ENCODE measurements around the gene CCL14. TPM values are rescaled to one million over a fixed set of nuclear protein-coding genes. Genes with fewer than 3 reads are reported as not detected.

Gene CCL14
- total RNA-seq, 1 experiment from 2014 or later, result not detected

GRCh38 chr17:35981246-35981645 lies 5.3 kb downstream of the CCL14 start, which contains the start of gene CCL16:
CCL16 (minus strand) TSS chr17:35981497; CDS start chr17:35981420, 77 bp downstream.
- POLR2A ChIA-PET, result no interaction called here
- Mint-ChIP-seq H3K9me3 (no peaks in the 10 kb centered on the region), H3K36me3 (no peaks in the 10 kb centered on the region), H3K4me1 (no peaks in the 10 kb centered on the region), H3K4me3 (no peak within 1 kb of the TSS), H3K27me3 (ENCODE audit: low read depth) (no peaks in the 10 kb centered on the region; the same call in 1 of the 2 replicates), H3K27ac (no peak within 1 kb of the TSS)
- CTCF ChIA-PET, result interaction anchor here (0.6 to 8.5 kb wide), 11 partner anchors 12 to 504 kb away, joined by 3 to 159 read pairs (median 4); no protein-coding TSS in a partner anchor
- TF ChIP-seq ESRRA (CRISPR knock-in tag; IDR thresholded peaks at IDR 0.05; ENCODE audit: borderline replicate concordance) (no peak), NR3C1 (CRISPR knock-in tag; conservative IDR thresholded peaks at IDR 0.05; ENCODE audit: low read depth) (no peak), ZNF138 (CRISPR knock-in tag; conservative IDR thresholded peaks at IDR 0.05) (no peak), FOXJ3 (CRISPR knock-in tag; IDR thresholded peaks at IDR 0.05; ENCODE audit: borderline replicate concordance) (no peak), ZBTB21 (CRISPR knock-in tag; IDR thresholded peaks at IDR 0.05; ENCODE audit: borderline replicate concordance) (no peak), ETV6 (CRISPR knock-in tag; IDR thresholded peaks at IDR 0.05) (no peak), ZNF219 (CRISPR knock-in tag; IDR thresholded peaks at IDR 0.05; ENCODE audit: borderline replicate concordance) (no peak)
- TF ChIP-seq, protein P1, sequence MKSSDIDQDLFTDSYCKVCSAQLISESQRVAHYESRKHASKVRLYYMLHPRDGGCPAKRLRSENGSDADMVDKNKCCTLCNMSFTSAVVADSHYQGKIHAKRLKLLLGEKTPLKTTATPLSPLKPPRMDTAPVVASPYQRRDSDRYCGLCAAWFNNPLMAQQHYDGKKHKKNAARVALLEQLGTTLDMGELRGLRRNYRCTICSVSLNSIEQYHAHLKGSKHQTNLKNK (CRISPR knock-in tag; IDR thresholded peaks at IDR 0.05), result no peak
- TF ChIP-seq, protein P2, sequence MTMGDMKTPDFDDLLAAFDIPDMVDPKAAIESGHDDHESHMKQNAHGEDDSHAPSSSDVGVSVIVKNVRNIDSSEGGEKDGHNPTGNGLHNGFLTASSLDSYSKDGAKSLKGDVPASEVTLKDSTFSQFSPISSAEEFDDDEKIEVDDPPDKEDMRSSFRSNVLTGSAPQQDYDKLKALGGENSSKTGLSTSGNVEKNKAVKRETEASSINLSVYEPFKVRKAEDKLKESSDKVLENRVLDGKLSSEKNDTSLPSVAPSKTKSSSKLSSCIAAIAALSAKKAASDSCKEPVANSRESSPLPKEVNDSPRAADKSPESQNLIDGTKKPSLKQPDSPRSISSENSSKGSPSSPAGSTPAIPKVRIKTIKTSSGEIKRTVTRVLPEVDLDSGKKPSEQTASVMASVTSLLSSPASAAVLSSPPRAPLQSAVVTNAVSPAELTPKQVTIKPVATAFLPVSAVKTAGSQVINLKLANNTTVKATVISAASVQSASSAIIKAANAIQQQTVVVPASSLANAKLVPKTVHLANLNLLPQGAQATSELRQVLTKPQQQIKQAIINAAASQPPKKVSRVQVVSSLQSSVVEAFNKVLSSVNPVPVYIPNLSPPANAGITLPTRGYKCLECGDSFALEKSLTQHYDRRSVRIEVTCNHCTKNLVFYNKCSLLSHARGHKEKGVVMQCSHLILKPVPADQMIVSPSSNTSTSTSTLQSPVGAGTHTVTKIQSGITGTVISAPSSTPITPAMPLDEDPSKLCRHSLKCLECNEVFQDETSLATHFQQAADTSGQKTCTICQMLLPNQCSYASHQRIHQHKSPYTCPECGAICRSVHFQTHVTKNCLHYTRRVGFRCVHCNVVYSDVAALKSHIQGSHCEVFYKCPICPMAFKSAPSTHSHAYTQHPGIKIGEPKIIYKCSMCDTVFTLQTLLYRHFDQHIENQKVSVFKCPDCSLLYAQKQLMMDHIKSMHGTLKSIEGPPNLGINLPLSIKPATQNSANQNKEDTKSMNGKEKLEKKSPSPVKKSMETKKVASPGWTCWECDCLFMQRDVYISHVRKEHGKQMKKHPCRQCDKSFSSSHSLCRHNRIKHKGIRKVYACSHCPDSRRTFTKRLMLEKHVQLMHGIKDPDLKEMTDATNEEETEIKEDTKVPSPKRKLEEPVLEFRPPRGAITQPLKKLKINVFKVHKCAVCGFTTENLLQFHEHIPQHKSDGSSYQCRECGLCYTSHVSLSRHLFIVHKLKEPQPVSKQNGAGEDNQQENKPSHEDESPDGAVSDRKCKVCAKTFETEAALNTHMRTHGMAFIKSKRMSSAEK (CRISPR knock-in tag; IDR thresholded peaks at IDR 0.05; ENCODE audit: borderline replicate concordance), result no peak
- DNase-seq (ENCODE audit: low spot score) (no peak), ATAC-seq (no peak)

GRCh38 chr17:35978346-35978745 lies 8.2 kb downstream of the CCL14 start:
- ChIA-PET POLR2A (interaction anchor here (0.6 kb wide), 1 partner anchor 99 kb away, joined by 7 read pairs; no protein-coding TSS in a partner anchor), CTCF (interaction anchor here (2.3 to 8.5 kb wide), 4 partner anchors 9 to 504 kb away, joined by 12 to 159 read pairs (median 45); no protein-coding TSS in a partner anchor)
- Mint-ChIP-seq H3K27ac (no peak overlapping the region), H3K27me3 (ENCODE audit: low read depth) (no peaks in the 10 kb centered on the region; the same call in 1 of the 2 replicates), H3K4me1 (no peaks in the 10 kb centered on the region), H3K36me3 (no peaks in the 10 kb centered on the region), H3K4me3 (no peak overlapping the region), H3K9me3 (no peaks in the 10 kb centered on the region)
- DNase-seq (ENCODE audit: low spot score) (no peak), ATAC-seq (no peak)
- TF ChIP-seq HMGA2 (CRISPR knock-in tag; IDR thresholded peaks at IDR 0.05), result no peak
- no peak for TF ChIP-seq RELA (CRISPR knock-in tag; IDR thresholded peaks at IDR 0.05; ENCODE audit: borderline replicate concordance)
- TF ChIP-seq ATF6 (CRISPR knock-in tag; IDR thresholded peaks at IDR 0.05), result no peak
- no peak for TF ChIP-seq TEAD1 (CRISPR knock-in tag; IDR thresholded peaks at IDR 0.05)
- TF ChIP-seq, protein P3, sequence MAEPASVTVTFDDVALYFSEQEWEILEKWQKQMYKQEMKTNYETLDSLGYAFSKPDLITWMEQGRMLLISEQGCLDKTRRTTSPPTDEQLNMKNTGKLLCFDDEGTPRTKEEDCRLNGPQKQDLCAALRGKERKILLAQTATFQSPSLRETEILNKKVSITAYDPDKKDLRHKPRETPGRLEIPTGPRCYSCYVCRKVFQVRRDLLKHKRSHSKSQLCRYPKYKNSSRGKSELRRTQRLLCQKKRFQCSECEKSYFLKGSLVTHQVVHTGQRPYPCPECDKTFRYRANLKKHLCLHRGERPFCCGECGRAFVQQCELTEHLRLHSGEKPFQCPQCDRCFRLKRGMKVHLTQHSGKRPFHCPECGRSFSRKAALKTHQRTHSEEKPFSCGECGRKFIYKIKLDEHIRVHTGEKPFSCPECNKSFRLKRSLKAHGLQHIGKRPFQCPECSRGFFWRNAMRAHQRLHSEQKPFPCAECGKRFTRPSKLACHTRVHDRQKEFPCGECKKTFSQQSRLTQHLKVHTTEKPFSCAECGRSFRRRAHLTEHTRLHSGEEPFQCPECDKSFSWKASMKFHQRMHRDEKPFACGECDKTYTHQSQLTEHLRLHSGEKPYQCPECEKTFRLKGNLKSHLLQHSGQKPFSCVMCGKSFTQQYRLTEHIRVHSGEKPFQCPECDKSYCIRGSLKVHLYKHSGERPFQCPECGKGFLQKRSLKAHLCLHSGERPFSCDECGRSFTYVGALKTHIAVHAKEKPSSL (CRISPR knock-in tag; conservative IDR thresholded peaks at IDR 0.05), result no peak
- TF ChIP-seq, protein P4, sequence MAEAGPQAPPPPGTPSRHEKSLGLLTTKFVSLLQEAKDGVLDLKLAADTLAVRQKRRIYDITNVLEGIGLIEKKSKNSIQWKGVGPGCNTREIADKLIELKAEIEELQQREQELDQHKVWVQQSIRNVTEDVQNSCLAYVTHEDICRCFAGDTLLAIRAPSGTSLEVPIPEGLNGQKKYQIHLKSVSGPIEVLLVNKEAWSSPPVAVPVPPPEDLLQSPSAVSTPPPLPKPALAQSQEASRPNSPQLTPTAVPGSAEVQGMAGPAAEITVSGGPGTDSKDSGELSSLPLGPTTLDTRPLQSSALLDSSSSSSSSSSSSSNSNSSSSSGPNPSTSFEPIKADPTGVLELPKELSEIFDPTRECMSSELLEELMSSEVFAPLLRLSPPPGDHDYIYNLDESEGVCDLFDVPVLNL (CRISPR knock-in tag; IDR thresholded peaks at IDR 0.05; ENCODE audit: borderline replicate concordance, low read depth), result no peak
- no peak for TF ChIP-seq PRRX2 (CRISPR knock-in tag; IDR thresholded peaks at IDR 0.05)
- TF ChIP-seq ZNF281 (CRISPR knock-in tag; IDR thresholded peaks at IDR 0.05), result no peak
- TF ChIP-seq GABPB1 (CRISPR knock-in tag; IDR thresholded peaks at IDR 0.05), result no peak
